CD4-positive, alpha-beta T cell treated with Interferon alpha-2 for 1 hour (primary cell): ENCODE data around the gene SNED1.

Experiments used
- DNase-seq, 2 donors: peaks; one replicate each; pipeline ENCODE4 v3.0.0-alpha.2; 2020 to 2022

Gene SNED1

DNA sequence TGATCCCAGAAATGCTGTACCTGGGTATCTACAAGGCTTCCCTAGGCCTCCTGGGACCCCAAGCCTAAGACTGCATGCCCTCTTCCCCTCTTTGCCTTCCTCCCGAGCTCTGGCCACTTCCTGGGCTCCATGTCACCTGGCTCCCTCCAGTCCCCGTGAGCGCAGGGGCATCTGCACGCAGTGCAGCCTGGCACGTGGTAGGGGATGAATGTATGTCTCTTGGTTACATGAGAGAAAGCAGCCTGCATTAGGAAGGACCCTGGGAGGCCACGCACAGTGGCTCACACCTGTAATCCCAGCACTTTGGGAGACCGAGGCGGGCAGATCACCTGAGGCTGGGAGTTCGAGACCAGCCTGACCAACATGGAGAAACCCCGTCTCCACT, 135.0 kb downstream of the SNED1 start:
- no peak for DNase-seq

DNA sequence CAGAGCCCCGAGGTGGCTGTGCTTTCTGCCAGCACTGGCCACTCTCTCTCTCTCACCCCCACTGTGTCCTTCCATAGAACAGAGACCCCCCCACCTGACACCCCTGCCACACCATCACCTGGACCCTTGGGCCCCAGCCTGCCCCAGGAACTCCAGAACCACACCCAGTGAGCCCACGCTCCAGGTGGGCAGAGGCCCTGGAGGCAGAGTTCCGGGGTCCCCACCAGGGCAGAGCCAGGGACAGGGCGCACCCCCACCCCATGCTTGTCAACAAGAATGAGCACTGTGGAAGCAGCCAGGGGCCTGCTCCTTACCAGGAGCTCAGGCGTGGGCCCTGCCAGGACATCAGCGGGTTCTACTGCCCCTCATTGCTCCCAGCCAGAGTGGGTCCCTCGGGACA, 136.3 kb downstream of the SNED1 start:
- no peak for DNase-seq

DNA sequence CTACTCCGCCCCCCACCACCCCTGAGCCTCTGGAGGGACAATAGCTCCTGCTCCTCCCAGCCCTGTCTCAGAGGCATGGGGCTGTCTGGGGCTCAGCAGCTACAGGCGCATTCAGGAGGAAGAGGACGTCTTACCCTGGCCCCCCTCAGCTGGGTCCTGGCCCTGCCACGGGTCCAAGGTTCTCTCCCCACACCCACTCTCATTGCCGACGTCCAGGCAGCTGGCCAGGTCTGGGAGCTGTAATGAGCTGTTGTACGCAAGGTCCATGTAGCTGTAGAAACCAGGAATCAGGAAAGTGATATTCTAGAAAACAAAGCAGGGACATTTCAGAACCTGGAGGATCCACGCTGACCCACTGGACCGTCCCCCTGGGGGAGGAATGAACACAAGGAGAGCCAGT, 137.3 kb downstream of the SNED1 start:
- DNase-seq = no peak

DNA sequence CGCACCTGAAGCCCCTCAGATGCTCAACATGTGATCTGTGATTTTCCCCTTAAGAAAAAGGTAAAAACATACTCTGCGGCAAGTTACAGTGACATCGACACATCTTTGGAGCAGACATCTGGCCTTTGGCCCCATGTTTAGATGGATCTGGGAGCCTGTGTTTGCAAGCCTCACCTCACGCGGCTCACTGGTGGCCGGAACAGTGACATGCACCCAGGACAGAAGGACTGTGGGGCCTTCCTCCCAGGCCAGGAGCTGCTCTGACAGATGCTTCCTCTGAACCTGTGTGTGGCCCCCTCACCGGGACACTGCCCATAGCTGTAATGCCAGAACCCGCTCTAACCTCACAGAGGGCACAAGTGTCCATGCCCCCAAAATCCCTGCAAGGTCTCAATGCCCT, 137.8 kb downstream of the SNED1 start:
- DNase-seq = no peak

DNA sequence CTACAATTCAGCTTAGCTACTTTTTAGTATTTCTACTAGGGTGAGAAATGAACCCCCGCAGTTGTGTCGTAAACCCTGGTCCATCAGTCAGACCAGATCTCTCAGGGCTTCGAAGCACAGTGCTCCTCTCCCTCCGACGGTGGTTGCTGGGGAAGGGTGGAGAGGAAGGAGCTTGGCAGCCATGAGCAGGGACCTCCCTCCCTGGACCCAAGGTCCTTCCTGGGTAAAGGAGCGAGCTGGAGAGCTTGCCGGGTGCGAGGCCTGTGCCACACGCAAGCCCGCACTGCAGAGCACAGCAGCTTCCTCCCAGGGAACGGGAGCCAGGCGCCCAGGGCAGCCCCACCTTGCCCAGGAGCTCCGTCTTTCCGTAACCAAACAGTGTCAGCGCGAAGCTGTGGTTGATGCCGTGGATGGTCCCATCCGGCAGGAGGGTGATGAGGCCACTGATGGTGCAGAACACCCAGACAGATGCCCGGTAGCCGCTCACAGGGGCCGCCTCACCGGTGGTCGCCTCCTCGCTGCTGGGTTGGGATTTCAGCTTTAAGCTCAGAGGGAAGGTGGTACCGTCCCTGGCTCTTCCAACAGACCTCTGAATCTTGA, 138.3 kb downstream of the SNED1 start:
- no peak for DNase-seq

DNA sequence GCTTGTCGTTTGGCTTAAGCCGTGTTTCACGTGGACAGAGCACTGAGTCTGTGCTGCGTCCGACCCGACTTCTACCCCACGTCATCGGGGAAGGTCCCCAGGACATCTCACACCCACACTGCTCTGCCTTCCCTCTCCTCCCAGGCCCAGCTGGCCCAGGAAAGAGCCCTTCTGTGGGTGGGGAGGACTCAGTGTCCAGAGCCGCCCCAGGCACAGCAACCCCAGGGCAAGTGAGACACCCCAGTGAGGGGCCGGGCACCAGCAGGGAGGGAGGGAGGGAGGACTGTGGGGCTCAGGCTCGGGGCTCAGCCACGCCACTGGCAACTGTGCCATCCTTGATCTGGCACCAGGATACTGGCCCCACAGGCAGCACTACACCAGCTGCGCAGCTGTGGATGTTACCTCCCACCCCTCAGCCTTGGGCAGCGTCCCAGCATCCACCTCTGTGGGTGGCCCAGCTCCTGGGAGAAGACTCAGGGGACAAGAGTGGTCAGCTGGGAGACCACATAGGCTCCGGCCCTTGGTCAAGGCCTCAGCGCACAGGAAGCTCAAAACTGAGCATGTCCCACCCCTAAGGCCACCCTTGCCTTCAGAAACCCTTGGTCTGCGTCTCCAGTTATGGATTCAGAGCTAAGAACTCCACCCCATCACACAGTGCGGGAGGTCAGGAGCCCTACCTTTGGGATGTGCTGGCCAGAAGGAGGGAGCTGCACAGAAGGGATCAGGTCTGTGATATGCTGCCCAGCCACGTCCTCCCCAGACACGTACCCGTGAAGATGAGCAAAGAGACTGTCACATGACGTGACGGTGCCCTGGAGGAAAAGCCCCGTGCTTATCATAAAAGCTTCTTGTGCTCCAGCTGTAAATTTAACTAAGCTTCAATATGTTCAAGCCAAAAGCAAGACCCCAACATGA, 139.1 kb downstream of the SNED1 start:
- no peak for DNase-seq

DNA sequence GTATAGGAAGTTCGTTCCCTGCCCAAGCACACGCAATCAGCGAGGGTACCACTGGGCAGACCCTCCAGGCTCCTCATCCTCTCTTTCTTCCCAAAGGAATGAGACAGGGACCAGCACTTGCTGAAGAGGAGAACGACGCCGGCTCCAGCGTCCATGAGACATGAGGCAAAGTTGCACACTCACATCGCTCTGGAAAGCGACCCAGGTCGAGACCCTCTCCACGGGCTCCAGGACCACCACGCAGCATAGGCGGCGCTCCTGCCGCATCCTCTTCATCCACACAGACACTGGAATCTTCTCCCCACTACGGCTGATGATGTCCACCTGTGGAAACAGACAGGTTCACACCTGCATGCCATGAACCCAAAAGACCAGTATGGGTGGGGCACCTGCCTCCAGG, 140.1 kb downstream of the SNED1 start:
- no peak for DNase-seq

DNA sequence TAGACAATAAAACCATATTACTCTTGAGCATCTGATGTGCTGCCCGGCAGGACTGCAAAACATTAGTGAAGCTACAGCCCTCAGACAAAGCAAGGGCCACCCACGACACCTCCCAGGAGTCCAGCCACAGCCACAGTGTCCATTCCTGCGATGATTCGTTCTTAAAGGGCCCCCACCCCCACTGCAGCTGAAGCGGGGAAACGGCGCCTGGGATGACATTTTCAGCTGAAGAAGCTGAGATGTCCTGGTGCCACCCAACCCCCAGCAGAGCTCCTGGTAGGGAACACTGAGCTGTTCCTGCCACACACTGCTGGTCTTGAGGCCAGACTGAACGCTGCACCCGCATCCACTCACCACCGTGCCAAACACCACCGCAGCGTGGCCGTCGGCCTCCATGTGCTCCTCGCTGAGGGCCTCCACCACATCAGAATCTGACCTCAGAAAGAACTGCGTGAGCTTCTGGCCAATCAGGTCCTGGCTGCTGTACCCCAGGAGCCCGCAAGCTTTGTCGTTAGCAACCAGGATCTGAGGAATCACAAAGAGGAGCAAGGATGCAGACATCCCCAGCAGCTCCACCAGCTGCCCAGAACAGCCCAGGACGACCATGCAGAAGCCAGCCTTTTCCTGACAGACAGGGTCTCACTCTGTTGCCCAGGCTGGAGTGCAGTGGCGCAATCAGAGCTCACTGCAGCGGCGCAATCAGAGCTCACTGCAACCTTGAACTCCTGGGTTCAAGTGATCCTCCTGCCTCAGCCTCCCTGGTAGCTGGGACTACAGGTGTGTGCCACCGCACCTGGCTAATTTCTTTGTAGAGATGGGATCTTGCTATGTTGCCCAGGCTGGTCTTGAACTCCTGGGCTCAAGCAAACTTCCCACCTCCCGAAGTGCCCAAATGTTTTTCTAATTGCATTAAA, 141.4 kb downstream of the SNED1 start:
- DNase-seq = no peak

DNA sequence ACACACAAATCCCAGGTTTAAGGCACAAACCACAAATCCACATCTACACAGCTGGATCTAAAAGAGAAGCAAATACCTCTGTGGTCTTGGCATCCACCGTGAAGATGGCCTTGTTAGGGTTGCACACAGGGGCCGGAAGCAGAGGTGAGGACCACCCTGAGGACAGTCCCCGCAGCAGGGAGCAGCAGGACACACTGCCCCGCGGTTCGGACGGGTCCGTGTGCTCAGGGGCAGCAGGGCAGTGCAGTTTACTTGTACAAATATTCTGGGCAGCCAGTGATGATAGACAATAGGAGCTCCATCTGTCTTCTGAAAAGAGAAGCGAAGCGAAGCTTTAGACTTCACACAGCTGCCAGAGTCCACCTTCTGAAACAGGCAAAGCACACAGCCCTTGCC, 142.0 kb downstream of the SNED1 start:
- DNase-seq = no peak

DNA sequence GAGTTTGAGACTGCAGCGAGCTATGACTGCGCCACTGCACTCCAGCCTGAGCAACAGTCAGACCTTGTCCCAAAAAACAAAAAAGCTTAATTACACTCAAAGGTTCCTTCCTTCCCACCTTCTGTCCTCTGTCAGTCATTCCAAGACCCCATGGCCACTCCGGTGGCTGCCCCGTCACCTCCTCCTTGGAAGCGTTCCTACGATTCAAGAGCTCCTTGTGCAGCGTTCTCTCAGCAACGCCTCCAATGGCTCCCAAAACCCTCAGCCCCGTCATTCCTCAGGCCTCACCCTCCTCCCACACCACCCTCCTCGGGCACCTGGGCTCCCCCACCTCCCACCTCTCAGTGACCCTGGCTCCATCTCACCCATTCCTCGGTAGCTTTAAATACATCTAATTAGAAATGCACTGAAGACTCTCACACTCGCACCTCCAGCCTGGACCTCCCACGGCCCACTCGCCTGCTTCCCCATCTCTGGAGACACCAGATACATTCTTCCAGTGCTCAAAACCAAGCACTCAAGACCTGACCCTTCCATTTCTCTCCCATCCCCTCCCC, 142.9 kb downstream of the SNED1 start:
- DNase-seq = no peak

DNA sequence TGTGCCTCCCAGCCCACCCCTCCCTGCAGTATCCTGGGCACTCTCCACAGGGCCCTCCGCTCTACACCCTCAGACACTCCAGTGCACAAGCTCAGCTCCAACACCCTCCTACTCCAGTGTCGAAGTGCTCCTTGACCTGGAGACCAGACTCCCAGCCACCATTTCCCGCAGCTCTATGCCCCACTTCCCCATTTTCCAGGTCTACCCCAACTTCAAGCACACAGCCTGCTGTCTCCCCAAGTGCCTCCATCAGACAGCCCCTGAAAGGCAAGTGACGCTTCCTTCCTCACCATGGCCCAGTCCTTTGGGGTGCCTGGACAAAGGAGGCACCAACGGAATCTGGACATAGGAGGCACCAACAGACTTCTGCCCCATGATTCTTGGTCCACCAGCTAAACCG, 143.6 kb downstream of the SNED1 start:
- DNase-seq = no peak

DNA sequence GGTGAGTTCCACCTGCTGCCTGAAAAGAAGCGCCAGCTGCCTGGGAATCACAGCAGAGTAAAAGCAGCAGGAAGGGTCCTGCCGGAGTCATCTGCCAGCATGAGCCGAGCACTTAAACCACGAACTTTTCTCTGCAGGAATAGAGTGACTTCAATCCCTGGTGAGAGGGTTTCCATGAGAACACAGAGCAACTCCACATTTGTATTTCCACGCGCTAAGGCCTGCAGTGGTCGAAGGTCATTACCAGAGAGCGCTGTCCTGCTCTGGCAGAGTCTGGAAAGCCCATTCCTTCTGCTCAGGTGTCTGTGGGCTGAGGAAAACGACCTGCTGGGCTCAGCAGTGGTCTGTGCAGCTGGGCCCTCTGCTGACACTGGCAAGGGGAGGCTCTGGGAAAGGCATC, 144.2 kb downstream of the SNED1 start:
- no peak for DNase-seq
